Effector CD4-positive, alpha-beta T cell (primary cell): ENCODE measurements around the gene SPDL1.

ENCODE experiments used
- DNase-seq: peaks from one replicate; pipeline ENCODE4 v3.0.0-alpha.2; 2020
- total RNA-seq: gene quantifications from one replicate; lab custom pipeline; 2026; lab: John Stamatoyannopoulos, UW

SPDL1 gene, protein sequence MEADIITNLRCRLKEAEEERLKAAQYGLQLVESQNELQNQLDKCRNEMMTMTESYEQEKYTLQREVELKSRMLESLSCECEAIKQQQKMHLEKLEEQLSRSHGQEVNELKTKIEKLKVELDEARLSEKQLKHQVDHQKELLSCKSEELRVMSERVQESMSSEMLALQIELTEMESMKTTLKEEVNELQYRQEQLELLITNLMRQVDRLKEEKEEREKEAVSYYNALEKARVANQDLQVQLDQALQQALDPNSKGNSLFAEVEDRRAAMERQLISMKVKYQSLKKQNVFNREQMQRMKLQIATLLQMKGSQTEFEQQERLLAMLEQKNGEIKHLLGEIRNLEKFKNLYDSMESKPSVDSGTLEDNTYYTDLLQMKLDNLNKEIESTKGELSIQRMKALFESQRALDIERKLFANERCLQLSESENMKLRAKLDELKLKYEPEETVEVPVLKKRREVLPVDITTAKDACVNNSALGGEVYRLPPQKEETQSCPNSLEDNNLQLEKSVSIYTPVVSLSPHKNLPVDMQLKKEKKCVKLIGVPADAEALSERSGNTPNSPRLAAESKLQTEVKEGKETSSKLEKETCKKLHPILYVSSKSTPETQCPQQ
- 9.2 reads per million, percentile 30 among the genes with 10 or more reads in this experiment for total RNA-seq

DNA sequence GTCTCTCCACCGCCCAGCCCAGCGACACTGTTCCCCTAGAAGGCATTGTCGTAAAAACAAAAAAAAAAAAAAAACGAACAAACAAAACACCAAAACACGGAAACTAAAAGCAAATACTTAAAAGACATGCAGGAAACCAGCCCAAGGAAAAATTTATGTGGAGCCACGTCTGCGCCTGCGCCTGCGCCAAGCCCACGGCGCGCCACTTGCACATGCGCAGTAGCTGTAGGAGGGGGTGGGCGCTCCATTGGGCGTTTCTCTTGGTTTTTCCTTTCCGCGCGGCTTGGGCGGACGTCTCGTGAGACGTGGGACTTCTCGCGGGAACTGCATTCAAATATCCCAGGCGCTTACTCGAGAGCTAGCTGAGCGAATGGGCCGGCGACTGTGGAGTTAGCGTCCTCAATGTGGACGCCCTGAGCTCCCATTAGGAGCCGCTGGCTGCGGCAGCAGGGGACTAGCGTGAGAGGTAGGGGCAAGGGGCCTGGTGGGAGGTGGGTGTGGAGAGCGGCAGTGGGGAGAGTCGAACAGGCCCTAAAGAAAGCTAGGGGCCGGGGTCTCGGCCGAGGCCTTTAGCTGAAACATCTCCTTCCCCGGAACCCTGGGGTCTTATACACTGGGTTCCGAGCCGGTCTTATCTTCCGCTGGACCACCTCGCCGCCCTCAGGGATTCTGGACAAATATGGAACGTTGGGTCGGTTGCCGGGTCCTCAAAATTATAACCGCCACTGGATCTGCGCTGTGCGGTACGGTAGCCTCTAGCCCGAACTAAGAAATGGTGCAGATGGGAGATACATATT, at the start of gene SPDL1:
SPDL1 (plus strand) TSS at position 350 of the 797 bp plus-strand sequence. CDS start 4,644 bp downstream, outside the sequence.
- DNase-seq: peak; percentile 91

DNA sequence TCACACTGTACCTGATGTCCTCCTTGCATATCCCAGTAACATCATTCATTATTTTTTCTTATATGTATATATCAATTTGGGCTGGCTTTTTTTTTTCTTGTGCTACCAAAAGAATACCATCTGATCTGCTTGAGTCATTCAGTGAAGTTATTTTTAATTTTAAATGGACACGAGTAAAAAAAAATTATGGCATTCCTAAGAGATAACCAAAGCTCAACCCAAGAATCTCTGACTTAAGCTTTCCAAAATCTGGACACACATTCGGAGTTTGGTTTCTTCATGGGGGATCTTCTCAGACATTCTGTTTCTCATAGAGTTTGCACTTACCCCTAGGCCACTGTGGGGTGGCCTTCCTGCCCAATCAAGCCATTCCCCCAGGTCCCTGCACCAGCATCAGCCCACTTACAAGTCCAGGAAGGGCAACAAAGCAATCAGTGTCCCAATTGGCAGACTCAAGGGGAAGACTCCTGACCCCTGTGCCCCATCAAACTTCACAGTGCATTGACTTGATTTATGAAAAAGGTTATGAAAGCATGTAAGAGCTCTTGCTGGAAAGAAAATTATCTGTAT, 49.2 kb upstream of the SPDL1 start:
- no peak for DNase-seq

DNA sequence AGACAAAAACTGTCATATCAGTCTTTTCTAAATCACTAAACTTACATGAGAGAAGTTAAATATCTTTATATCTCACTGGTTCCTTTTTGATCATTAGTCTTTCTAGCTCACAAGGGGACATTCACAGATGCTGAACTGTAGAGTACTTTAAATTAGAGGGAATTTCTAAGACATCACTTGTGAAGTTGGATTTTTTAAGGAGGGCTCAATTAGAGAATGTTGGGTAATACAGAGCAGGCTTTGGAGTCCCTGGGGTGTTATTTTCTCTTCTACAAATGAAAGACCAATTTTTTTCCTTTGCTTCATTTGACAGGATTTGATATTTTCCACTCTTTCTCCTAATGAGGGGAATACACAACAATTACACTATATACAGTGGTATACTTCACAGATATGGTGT, 48.6 kb upstream of the SPDL1 start:
- no peak for DNase-seq

DNA sequence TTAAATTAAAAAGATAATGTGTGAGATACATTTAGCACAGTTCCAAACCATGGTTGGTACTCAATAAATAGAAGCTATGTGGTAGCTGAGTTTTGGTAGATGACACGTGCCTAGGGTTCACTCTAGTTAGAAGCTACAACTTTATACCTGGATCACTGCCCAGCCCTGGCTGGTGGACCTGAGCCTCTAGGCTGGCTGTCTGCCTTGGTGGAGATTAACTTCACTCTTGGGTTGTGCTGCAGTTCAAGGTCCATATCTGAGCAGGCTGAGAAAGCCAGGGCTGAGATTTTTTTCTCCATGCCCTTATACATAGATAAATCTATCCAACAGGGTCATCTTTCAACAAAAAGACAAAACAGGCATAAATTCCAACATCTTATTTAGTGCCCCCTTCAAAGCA, 44.6 kb upstream of the SPDL1 start:
- no peak for DNase-seq

DNA sequence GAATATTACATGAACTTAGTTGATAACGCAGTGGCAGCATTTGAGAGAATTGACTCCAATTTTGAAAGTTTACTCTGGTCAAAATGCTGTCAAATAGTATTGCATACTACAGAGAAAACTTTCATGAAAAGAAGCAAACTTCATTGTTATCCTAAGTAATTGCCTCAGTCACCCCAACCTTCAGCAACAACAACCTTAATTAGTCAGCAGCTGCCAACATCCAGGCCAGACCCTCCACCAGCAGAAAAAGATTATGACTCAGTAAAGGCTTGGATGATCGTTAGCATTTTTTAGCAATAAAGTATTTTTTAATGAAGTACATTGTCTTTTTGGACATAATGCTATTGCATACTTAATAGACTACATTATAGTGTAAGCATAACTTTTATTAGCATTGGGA, 40.8 kb upstream of the SPDL1 start:
- no peak for DNase-seq

DNA sequence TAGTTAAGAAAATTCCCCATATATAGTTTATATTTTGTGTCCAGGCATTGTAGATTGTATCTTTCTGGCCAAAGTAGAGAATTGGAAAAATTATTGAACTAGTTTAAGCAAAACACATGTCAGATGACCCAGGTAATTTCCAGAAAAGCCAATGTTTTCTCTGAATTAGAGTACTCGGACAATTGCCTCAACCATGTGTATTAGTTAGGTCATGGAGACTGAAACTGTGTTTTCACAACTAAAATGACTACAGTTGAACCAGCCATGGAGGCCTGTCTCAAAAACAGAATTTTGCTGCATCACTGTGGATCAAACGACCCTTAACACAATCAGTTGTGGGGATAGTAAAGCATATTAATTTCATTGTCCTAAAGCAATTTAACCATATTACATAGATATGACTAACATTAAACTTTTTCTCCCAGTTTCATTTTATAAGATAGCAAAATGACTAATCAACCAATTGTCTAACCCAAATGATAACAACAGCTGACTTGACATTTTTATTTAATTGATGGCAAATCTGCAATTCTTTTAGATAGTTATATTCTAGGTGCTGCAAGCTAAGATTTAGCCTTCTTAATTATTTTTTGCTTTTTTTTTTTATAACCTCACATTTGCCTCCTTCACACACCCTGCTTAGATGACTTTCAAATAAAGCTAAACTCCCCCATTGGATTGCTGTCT, 39.2 kb upstream of the SPDL1 start:
- no peak for DNase-seq

DNA sequence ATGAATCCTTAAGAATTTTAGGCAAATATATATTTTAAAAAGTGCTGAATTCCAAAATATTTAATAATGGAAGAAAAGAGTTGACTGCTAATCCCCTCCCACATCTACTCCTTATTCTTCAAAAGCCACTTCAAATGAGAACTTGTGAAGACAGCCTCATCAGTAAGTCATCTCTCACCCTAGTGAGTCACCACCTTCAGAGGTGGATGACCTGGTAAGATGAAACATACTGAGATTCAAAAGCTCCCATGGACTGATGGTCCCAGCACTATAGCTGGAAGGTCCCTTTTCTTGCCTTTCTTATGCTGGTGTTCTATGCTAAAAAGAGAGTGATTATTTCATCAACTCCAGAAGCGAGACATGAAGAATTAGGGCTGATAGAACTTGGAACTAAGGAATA, 37.8 kb upstream of the SPDL1 start:
- DNase-seq: no peak

DNA sequence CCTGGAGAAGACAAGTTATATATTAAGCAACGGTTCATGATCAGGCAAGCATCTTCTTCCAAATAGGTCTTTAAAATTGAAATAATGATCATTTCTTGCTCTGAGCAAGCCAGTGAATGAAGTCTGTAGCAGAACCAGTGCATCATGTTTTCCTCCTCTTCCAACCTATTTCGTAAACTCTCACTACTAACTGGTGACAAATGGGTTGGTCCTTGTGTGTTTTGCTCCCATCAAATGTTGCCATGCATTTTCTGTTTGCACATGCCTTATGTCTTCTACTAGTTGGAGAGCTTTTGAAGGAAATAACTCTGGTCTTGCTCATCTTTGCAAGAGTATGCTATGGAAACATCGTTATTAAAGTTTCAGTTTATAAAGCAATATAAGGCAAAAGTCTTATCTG, 37.2 kb upstream of the SPDL1 start:
- no peak for DNase-seq

DNA sequence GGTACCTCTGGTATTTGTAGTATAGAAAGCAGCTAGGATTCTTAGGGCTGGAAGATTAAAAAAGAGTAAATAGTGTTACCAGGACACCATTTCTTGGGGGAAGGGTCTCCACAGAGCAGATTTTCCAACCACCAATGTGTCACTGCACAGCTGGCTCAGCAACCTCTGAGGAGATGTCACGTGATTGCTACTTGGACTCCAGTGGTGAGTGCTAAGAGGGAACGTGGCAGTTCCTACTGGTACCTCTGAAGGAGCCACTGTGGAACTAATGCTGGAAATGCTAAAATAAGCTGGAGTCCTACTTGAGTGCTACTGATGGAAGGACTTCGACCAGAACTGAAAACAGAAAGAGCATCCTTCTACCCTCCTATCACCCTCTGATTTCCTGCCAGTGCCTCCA, 36.1 kb upstream of the SPDL1 start:
- DNase-seq: no peak

DNA sequence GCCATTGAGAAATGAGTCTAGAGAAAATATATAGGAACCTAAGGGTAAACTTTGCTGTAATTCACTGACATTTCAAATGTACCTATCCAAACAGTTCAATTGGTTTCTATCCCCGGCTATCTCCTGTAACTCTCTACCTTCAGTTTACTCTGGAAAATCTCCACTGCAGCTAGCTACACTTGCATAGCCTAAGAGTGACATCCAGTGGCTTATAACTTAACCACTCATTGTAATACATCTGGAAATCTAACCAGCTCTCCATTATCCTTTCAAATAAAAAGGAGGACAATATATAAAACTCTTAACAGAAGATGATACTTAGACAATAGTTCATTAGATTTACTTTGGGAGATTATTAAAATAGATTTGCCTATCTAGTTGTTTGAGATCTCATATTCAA, 35.3 kb upstream of the SPDL1 start:
- DNase-seq: no peak

DNA sequence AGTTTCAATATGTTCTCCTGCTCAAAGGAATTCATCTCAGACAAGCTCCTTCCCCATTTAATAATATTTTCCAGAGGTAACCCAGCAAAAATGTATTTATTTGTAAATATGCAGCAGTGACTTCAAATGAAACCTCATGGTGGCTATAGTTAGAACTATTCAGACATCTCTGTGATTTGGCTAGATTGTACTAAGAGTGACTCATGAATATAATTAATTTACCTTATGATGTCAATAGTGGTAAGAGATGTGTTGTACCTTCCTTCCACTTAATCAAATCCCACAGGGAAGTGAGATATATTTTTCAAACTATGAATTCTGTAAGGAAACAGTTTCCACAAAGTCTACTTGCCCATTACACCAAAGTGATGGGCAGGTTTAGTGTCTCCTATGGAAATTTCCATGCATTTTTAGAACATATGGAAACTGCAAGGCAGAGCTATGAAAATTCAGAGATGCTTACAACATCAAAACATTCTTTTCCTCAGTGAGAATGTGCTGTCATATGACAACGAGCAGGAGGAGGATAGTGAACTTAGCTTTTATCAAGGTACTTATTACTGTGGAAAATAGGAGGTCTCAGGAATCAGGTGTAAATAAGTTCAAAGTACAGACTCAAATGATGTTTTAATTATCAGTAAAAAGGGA, 34.0 kb upstream of the SPDL1 start:
- DNase-seq: no peak

DNA sequence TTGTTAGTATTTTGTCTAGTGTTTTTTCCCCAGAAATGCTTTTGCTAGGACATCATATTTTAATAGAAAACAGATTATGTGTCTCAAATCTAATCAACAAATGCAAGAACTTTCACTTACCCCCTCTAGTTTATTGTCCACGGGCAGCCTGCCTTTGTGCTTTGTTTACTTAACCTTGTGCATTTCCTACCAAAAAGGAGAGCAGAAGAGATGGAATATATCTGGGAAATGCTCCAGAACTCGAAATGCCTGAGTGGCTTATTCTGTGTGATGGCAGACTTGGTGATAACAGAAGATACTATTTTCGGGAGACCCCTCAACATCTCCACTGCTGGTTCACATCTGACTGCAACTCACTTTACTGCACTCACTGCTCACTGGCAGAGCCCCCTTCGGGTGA, 33.3 kb upstream of the SPDL1 start:
- DNase-seq: no peak

DNA sequence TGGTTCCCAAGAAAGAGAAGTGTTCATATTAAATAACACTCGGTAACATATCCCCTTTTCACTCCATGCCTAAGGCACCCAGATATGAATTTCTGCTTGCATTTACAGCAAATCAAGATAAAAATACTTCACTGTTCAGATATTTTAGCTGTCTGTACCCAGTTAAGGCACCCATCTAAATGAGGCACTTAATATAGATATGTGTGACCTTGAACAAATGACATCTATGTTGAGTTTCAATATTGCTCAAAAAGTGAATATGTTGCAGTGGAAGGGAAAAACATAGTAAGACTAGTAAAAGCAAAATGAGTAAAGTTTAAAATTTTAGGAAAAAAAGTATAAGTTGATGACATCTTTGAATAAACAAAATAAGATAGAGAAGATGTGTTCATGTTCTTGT, 32.4 kb upstream of the SPDL1 start:
- DNase-seq: no peak

DNA sequence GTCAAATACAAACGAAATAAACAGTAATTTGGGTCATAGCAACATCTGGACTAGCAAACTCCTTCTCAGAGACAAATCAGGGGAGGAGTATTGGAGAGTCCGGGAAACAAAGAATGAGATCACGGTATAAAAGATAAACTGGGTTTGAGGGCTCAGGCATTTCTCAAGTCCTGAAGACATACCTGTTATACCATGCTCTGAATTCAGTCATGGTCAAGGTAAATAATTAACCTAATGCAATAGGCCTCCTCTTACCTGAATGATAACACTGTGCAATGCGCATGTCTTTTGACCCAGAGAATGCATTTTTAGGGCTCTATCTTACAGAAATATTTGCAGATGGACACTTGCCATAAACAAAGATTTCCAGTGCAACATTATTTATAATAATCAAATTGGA, 31.9 kb upstream of the SPDL1 start:
- no peak for DNase-seq

DNA sequence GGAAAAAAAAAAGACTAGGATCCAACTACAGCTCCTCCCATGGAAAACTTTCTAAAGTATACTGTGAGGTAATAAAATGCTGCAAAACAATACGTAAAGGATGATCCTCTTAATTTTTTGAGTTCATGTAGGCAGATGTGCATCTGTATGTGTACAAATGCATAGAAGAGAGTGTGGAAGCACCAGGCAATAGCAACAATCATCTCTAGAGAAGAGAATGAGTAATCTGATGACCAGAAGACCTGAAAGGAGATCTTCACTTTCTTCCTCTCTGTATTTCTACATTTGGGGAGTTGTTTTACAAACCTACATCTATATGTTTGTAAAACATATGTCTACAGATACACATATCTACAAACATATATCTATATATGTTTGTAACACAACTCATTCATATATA, 29.3 kb upstream of the SPDL1 start:
- no peak for DNase-seq

DNA sequence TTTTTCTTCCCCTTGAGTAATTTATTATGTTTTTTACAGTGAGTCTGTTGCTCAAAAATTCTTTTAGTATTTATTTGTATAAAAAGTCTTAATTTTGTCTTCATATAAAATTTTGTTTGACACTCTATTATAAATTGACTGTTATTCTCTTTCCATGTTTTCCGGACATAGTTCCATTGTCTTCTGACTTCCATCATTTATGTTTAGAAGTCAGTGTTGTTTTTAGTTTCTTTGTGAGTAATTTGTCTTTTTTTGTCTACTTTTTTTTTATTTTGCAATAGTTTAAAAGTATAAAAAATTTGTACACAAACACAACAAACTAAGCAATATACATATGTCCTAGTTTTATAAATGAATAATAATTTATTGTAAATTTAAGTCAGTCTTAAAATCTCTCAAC, 25.7 kb upstream of the SPDL1 start:
- no peak for DNase-seq

DNA sequence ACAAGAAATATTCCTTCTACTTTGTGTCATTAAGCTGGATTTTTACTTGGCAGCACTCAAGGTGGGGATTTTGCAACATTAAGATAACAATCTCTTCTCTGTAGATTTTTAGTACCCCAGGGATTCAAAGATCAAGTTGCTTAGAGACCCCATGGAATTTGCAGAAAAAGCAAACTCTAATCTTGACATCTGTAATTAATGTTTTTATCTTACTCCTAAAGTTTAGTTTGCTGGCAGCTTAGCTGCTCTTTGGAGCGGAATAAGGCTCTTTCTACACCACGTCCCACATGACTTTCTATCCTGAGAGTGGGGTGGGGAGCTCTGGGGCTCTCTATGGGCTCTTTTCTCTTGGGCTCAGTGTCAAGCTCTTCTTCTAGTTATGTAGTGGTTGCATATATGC, 21.7 kb upstream of the SPDL1 start:
- DNase-seq: no peak

DNA sequence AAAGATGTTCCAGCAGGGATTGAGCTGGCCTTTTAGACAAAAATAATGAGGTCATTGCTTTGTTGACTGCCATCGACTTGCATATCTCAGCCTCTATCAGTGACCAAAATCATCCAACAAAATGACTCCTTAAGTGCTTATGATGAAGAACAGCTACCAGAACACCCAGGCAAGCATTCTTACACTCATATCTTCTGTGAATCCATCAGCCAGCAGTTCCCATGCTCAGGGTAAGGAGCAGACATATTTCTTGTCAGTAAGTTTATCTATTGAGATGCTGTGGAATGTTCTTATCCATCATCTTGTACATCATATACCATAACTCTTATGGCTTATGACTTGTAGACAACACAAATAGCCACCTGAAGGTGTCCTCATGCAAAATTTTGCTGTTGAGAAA, 20.2 kb upstream of the SPDL1 start:
- DNase-seq: no peak

DNA sequence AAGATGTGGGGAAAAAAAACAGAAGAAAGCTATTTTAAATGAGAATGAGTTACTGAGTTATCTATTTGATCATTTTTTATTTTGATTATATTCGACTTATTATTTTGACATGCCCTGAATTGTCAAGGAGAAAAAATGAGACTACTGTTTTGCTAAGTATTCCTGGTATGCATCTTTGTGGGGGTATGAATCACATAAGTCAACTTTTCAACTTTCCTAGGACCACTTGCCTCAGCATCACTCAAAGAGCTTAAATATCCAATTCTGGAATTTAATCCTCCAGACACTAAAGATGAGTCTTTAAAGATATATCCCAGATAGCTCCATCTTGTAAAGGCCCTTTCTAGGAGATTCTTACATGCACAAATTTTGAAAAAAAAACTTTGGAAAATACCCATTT, 17.4 kb upstream of the SPDL1 start:
- DNase-seq: no peak

DNA sequence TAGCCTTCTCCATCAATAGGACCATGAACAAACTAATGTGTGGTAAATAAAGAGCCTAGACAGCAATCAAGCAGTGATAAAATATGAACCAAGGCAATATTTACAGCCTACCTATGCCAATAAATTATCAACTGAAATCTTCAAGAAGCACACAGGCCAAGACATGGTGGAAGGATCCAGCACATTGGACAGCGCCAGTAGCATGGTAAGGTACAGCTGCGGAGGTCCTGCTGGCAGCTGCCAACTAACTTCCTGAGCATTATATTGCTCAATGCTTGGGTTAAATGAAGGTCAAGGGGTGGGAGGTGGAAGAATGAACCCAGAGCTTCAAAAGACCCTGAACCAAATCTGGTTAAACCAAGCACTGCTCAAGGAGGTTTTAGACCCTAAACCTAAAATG, 16.5 kb upstream of the SPDL1 start:
- DNase-seq: no peak

DNA sequence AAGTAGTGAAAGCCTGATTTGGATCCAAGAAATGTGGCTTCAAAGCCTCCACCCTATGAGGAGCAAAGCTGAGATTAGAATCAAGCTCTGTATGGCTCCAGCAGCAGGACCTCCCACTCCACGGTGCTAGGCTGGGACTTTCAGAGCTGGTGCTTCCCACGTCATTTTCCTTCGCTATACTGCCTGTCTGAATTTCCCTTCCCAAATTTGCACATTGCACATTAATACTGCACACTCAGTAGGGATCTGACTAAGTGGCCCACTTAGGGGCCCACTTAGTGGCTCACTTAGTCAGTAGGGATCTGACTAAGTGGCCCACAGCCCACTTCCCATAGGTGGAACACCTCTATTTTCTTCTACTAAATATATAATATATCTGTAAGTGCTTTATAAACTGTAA, 14.1 kb upstream of the SPDL1 start:
- DNase-seq: no peak

DNA sequence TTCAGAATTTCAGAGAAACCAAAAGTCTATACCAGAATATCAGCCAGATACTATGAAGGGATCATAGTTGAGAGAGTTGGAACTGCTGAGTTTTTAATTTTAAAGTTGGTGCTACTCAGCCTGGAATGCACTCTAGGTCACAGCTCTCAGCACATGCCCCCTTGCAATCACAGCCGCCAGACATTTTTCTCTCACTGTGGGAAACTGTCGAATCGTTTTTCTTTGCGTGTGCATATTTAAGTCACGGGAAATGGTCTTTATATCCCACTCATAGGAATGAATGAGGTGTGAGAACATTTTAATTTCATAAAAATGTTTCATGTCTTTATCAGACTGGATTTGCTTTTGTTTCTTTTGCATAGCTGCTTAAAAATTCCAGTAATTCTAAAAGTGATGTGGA, 12.2 kb upstream of the SPDL1 start:
- no peak for DNase-seq
